GM08714 (cell line): ENCODE measurements around the gene USP2.

Source experiments
- H3K4me3 ChIP-seq: fragments of 200-500 bp; sonication (Bioruptor generic); 2 replicates; pipeline ENCODE4 v1.5.1; 2014; ENCODE audit warnings: mild to moderate bottlenecking, low read length, inconsistent platforms
- ZNF274 ChIP-seq: IDR thresholded peaks from 2 replicates; pipeline ENCODE4 v1.6.1; 2012; ENCODE audit warnings: mild to moderate bottlenecking, low read depth, low read length

The USP2 gene

DNA sequence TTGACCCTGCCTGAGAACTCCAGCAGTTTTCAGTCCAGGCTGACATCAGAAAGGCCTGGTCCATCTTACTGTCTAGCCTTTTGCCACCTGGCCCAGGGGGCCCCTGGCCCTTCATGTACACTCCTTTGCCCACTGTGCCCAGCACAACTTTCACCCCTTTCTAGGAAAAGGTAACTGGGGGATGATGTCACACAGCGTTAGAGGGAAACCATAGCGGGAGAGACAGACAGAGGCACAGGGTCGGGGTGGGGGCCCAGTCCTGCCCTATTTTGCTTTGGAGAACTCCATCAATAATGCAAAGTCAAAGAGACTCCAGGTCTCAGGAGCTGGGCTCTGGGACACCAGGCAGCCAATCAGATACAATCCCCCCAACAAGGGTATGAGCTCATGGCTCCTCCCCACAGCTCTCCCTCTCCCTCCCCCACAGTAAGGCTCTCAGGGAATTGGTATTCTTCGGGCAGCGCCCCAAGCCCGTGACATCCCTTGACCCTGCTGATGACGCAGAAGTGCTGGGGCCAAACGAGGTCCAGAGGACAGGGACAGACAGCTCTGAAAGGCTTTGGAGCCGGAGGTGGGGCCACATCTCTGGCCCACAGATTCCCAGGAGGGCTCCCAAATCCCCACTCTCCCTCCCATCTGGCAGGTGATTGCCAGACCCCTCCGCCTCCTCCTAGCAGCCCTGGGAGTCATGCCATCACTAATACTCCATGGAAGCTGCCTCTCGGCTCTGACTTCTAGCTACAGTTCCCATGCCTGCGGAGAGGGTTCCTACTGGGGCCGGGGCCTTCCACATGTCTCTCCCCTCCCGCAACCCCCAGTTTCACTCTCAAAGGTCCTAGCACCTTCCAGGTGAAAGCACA is 5.9 kb downstream of the USP2 start:
- TF ChIP-seq ZNF274: no peak
- no peak overlapping the region for H3K4me3 ChIP-seq

DNA sequence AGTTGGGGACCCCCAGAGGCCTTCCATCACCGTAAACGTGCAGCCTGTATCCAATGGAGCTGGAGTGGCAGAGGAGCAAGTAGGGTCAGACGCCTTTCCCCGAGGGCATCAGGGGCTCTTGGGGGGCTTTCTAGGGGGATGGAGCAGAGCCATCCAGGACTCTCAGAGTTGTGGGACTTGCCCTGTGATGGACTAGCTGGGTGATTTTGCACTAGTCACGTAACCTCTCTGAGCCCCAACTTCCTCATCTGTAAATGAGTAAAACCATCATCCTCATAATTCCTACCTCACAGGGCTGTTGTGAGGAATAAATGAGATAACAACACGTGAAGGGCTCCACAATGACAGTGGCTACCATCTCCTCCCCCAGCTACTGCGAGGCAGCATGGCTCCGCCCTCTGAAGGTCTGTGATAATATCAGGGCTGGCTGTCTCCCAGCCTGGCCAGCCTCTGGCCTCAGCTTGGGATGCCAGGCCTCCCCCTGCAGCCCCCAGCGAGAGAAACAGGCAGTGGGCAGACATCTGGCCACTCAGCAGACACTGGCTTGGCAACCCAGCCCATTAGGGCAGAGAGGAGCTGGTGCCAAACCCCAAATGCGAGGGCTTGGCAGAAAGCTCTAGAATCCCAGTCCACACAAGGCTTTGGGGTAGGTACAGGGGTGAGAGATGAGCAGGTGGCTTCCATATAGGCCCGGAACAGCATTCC is 6.7 kb downstream of the USP2 start:
- no peak for TF ChIP-seq ZNF274
- H3K4me3 ChIP-seq: no peak overlapping the region

DNA sequence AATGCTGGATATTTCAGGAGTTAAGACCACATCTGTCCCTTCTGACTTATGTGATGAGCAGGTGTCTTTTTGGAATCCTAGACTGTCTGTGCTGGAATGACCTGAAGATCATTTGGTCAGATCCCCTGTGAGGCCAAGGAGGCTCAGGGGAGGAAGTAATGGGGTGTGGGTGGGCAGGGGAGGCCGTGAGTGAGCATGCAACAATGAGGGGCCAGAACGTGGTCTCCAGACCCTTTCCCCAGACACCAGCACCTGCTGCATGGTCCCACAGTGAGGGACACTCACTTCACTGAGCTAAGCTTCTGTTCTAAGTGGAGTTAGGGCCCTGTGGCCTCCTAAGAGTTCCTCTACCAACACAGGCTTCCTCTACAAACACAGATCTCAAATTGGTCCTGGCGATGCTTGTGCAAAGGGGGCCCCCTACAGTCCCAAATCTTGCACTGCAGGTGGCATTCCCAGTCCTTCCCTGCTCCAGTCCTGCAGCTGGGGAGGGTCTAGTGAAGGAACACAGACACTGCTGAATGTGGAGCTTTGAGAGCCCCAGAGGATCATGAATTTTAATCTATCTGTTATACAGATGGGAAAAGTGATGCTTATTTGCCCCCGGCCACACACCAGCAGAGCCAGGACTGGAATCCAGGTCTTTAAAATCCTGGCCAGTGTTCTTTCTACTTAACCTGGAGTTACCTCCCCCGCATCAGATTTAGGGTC is 7.4 kb downstream of the USP2 start:
- H3K4me3 ChIP-seq: no peak overlapping the region
- TF ChIP-seq ZNF274: no peak

DNA sequence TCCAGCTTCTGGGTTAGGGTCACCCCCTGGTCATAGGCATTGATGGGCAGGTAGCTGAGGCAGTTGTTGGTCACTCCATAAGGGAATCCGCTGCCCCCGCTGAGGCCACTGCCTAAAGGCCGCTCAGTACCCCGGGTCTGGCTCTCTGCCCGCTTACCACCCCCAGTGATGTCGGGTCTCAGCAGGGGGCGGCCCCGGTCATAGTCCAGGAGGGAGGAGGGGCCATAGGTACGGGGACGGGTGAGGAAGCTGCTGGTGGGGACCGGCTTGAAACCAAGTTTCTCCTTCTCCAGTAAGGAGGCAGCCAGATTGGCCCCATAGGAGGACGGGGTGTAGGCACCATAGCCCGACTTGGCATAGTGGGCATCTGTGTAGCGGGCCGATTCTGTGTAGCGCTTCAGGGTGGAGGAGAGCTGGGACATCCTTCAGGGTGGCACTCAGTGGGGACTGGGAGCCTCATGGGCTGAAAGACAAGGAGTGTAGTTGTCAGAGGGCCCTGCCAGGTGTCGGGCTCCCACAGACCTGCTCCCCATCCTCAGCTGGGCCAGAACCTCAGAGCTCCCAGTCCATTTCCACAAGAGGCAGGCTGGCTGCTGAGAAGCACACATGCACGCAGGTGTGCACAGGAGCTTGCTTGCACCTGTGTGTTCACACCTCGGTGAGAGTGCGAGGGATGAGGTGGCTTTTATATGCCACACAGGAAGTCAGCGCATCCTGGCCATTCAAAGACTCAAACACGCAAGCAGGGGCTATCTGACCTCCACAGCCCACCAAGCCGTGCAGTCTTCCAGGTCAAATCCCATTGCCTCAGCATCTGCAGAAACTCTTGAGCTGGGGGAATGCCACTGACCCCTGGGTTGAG is 8.2 kb downstream of the USP2 start:
- H3K4me3 ChIP-seq: no peak overlapping the region

GRCh38 chr11:119372260-119373058 is 9.0 kb downstream of the USP2 start:
- H3K4me3 ChIP-seq: no peak overlapping the region
- no peak for TF ChIP-seq ZNF274

More for the DNA sequence above, 8.2 kb downstream of the USP2 start:
- no peak for TF ChIP-seq ZNF274

- H3K4me3 ChIP-seq: no peak overlapping the region
- TF ChIP-seq ZNF274: no peak
Measured at GRCh38 chr11:119371778-119372182, 9.7 kb downstream of the USP2 start.

- TF ChIP-seq ZNF274: no peak
Measured at GRCh38 chr11:119371067-119371601, 10.4 kb downstream of the USP2 start.

DNA sequence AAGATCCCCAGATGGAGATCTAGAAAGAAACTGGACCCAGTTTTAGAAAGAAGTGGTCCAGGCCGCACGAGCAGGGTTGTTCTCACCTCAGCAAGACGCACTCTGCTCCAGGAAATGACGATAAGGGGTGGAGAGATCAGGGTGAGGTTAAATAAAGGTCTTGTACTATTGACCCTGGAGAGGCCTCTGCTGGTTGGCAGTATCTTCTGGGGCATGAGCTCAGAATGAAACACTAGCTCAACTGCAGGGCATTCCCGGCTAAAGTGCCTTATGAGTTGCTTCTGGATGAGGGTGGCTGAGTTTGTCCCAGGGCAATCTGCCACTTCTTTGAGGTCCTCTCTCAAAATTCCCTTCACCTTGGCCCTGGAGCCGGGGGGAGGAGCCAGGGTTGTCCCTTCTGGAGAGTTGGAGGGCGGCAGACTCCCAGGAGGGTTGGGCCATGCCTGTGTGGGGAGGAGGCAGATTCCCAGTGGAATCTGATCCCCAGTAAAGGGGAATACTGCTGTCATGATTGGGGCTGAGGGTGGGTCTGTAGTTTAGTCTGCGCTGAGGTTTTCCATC is 10.9 kb downstream of the USP2 start:
- TF ChIP-seq ZNF274: no peak
- no peak overlapping the region for H3K4me3 ChIP-seq

More at GRCh38 chr11:119371067-119371601, 10.4 kb downstream of the USP2 start:
- no peak overlapping the region for H3K4me3 ChIP-seq

- no peak for TF ChIP-seq ZNF274
- H3K4me3 ChIP-seq: no peak overlapping the region
Measured at GRCh38 chr11:119369132-119369925, 12.2 kb downstream of the USP2 start.

- H3K4me3 ChIP-seq: no peak overlapping the region
- TF ChIP-seq ZNF274: no peak
Measured at GRCh38 chr11:119368121-119369034, 13.1 kb downstream of the USP2 start.
